GM21526 (cell line): ENCODE measurements around the gene TBL1X.

Experiments
- ATAC-seq: cut with Tn5 transposase; IDR thresholded peaks from one replicate; pipeline ENCODE4 v1.9.1; 2021; ENCODE audit warnings: moderate library complexity; ENCODE audit not compliant: unreplicated experiment, low FRiP score

TBL1X gene

GRCh38 chrX:9656277-9656676 is 191.4 kb downstream of the TBL1X start:
- no peak for ATAC-seq

GRCh38 chrX:9656871-9657270 is 192.0 kb downstream of the TBL1X start:
- ATAC-seq = no peak

GRCh38 chrX:9657590-9658256 is 192.9 kb downstream of the TBL1X start:
- ATAC-seq = no peak

GRCh38 chrX:9658409-9658808 is 193.6 kb downstream of the TBL1X start:
- no peak for ATAC-seq

GRCh38 chrX:9659571-9660195 is 194.8 kb downstream of the TBL1X start:
- no peak for ATAC-seq

GRCh38 chrX:9662148-9662547 is 197.3 kb downstream of the TBL1X start:
- ATAC-seq = no peak

- ATAC-seq = no peak
These were observed 198.4 kb downstream of the TBL1X start for GRCh38 chrX:9663216-9663615.

GRCh38 chrX:9664224-9664623 is 199.4 kb downstream of the TBL1X start:
- ATAC-seq = no peak

GRCh38 chrX:9665113-9665512 is 200.3 kb downstream of the TBL1X start:
- ATAC-seq = no peak

GRCh38 chrX:9668537-9668936 is 203.7 kb downstream of the TBL1X start:
- no peak for ATAC-seq

- no peak for ATAC-seq
These were observed 205.4 kb downstream of the TBL1X start for GRCh38 chrX:9670136-9670814.

- no peak for ATAC-seq
These were observed 207.1 kb downstream of the TBL1X start for GRCh38 chrX:9671998-9672397.

- no peak for ATAC-seq
These were observed 211.4 kb downstream of the TBL1X start for GRCh38 chrX:9676306-9676705.

GRCh38 chrX:9676738-9677097 is 211.9 kb downstream of the TBL1X start:
- ATAC-seq = no peak

- ATAC-seq = peak; percentile 98
These were observed 212.4 kb downstream of the TBL1X start for GRCh38 chrX:9677098-9677739.

- no peak for ATAC-seq
These were observed 213.5 kb downstream of the TBL1X start for GRCh38 chrX:9678215-9678965.

- ATAC-seq = no peak
These were observed 216.2 kb downstream of the TBL1X start for GRCh38 chrX:9681011-9681410.

- ATAC-seq = no peak
These were observed 216.6 kb downstream of the TBL1X start for GRCh38 chrX:9681422-9681821.

GRCh38 chrX:9682456-9682855 is 217.6 kb downstream of the TBL1X start:
- ATAC-seq = no peak

GRCh38 chrX:9682861-9683260 is 218.0 kb downstream of the TBL1X start:
- ATAC-seq = no peak

GRCh38 chrX:9683350-9683749 is 218.5 kb downstream of the TBL1X start:
- no peak for ATAC-seq
